Effector CD8-positive, alpha-beta T cell (primary cell): Measurements from ENCODE around the gene GPR87.

Source experiments
- DNase-seq: peaks from one replicate; lab custom pipeline; 2025; lab: John Stamatoyannopoulos, UW

Gene GPR87

GRCh38 chr3:151283387-151283786, 33.2 kb downstream of the GPR87 start:
- no peak for DNase-seq

GRCh38 chr3:151282921-151283320, 33.7 kb downstream of the GPR87 start:
- DNase-seq = no peak

GRCh38 chr3:151281671-151282324, 34.8 kb downstream of the GPR87 start:
- no peak for DNase-seq

GRCh38 chr3:151278230-151278629, 38.4 kb downstream of the GPR87 start, which contains the start of gene P2RY14:
Gene P2RY14, minus strand, starts transcription at chr3:151278542. Its CDS starts 64,226 bp downstream, at chr3:151214316.
- no peak for DNase-seq

DNA sequence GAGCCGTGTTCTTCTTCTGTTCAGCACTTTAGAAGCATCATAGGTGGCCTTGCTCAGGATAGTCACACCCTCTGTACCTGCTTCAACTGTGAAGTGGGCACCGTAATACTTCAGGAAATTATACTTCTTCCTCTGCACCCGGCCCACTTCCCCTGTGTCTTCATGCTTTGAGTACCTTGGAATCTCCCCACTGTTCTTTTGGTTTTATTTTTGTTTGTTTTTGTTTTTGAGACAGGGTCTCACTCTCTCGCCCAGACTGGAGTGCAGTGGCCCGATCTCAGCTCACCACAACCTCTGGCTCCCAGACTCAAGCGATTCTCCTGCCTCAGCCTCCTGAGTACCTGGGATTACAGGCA, 40.0 kb downstream of the GPR87 start:
- DNase-seq = no peak

DNA sequence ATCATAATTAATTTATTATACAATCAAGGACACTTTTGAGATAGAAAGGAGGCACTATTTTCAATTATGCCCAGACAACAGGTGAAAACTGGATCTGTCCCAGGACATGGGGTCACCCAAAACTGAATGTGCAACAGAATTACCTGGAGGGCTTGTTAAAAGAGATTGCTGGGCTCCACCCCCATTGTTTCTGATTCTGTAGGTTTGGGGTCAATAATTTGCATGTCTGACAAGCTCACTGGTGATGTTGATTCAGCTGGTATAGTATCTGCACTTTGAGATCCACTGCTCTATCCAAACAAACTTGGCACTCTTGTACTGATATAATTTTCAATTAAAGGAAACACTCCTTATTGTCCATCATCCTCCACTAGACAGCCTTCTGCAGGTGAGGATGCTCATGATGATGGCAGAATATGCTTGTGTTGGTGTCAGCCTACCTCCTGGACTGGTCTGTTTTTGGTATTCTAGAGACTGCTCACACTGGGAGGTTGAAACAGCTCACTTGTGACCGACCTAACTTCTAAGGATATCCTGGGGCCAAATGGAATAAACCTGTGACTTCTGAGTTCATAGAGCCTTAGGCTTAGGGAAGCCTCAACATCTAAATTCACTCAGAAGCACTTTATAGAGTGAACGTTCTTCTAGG, 40.5 kb downstream of the GPR87 start:
- no peak for DNase-seq

GRCh38 chr3:151275091-151275490, 41.5 kb downstream of the GPR87 start:
- no peak for DNase-seq

GRCh38 chr3:151269631-151270030, 47.0 kb downstream of the GPR87 start:
- no peak for DNase-seq

- no peak for DNase-seq
Measured at GRCh38 chr3:151268267-151269235, 48.1 kb downstream of the GPR87 start.

GRCh38 chr3:151267066-151267465, 49.6 kb downstream of the GPR87 start:
- DNase-seq = no peak

DNA sequence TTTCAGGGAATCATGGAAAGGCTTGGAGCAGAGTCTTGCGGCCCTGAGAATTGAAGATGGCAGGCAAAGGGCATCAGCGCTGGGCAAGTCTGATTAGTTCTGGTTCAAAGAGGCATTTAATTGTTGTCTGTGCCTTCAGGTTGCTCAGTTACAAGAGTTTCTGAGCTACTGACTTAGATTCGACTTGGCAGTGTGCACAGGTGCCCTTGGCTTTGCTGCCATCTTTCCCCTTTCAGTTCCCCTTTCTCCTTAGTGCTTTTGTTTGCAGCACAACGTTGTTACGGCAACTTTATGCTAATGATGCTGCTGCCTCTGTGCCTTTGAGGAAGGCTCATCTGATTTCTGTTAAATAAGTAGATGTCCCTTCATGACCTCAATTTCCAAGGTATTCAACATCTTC, 50.8 kb downstream of the GPR87 start:
- DNase-seq = no peak

DNA sequence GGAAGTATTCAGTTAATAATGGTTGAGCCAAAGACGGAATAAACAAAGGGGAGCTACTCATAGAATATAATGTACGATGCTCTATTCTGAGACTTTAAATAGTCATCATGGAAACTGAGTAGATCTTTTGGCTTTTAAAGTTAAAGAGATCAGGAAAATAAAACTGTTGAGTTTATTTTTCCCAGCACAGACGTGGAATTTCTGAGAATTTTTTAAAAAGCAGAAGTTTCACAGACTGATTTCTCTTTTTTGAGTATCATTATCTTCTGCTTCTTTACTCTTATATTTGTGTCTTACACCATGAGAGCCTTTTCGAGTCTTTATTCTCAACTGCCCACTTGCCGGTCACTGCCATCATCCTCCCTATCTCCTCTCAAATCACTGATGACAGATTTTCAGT, 51.5 kb downstream of the GPR87 start:
- DNase-seq = no peak

DNA sequence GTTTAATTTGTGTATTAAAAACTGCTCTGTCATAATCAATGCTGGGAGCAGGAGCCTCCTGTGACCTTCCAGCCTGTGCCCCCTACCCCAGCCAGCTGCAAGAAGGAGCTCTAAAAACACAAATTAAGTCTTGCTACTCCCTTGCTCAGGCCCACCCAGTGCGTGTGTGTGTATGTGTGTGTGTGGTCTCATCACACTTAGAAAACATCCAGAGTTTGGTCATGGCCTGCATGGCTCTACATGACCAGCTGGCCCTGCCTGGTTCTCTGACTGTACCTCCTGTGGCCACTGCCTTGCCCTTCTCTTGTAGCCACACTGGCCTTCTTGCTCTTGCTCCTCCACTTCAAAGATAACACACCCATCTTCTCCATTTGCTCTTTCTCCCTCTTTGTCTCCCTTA, 52.0 kb downstream of the GPR87 start:
- DNase-seq = no peak

- no peak for DNase-seq
Measured at GRCh38 chr3:151262871-151263525, 53.6 kb downstream of the GPR87 start.

DNA sequence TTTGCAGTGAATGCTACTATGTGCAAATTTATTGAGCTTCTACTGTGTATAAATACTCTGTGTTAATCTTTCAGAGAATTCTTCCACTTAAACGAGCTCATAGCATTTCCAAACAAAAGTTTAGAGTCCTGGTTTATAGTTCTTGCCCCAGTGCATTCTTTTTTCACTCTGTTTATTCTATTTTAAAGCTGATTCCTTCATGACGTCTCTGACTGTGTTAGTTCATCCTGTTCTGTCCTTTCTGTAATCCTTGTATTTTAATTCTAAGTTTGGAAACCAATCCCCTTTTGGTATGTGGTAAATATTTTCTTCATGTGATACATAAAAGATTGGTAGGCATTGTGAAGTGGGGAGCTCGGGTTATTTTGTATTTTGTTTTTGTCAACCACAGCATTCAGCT, 57.0 kb downstream of the GPR87 start:
- no peak for DNase-seq

- no peak for DNase-seq
Measured at GRCh38 chr3:151256749-151257148, 59.9 kb downstream of the GPR87 start.

- DNase-seq = no peak
Measured at GRCh38 chr3:151248772-151249337, 67.8 kb downstream of the GPR87 start.
